PC-3 (cell line): ENCODE measurements around the gene PDGFD. TPM values are rescaled to one million over a fixed set of nuclear protein-coding genes. Genes with fewer than 3 reads are reported as not detected.

Experiments
- ATAC-seq: fragments of 200-7000 bp; cut with Tn5 transposase; 2 replicates; pipeline ENCODE4 v1.9.1; 2020; ENCODE audit warnings: mild to moderate bottlenecking, moderate library complexity
- BruUV-seq: library from RNA; stranded (reverse); fragments of 400-500 nt; replicated peaks from 2 replicates; lab custom pipeline; 2021; lab: Mats Ljungman, UMichigan
- CTCF ChIA-PET: fragments of 300-600 bp; sonication (Branson Sonifier 250); formaldehyde crosslinking; loops from one replicate; lab custom pipeline; 2022; ENCODE audit warnings: antibody characterized with exemption; lab: Charles Lee
- POLR2A ChIA-PET: fragments of 300-600 bp; sonication (Branson Sonifier 250); formaldehyde crosslinking; loops from one replicate; lab custom pipeline; 2022; ENCODE audit warnings: antibody characterized with exemption; ENCODE audit not compliant: unreplicated experiment; lab: Charles Lee
- DNase-seq: peaks from one replicate; pipeline ENCODE4 v3.0.0-alpha.2; 2015
- H2AFZ ChIP-seq: fragments of 300-600 bp; sonication (generic); 2 replicates; pipeline ENCODE4 v1.6.0; 2016; ENCODE audit warnings: antibody characterized with exemption, low read length
- H3F3A ChIP-seq: fragments of 300-600 bp; sonication (generic); one replicate; pipeline ENCODE4 v1.6.0; 2017; ENCODE audit warnings: antibody characterized with exemption, low read length, control low read depth, mild to moderate bottlenecking; ENCODE audit not compliant: unreplicated experiment
- H3K27ac ChIP-seq: fragments of 300-600 bp; sonication (generic); 2 replicates; pipeline ENCODE4 v1.5.1; 2016; ENCODE audit warnings: mild to moderate bottlenecking, low read length
- H3K27me3 ChIP-seq: fragments of 300-600 bp; sonication (generic); 2 replicates; pipeline ENCODE4 v1.6.1; 2016; ENCODE audit warnings: low read length, mixed read lengths
- H3K36me3 ChIP-seq: fragments of 300-600 bp; sonication (generic); 2 replicates; pipeline ENCODE4 v1.6.1; 2016; ENCODE audit warnings: low read depth, mixed run types, low read length, mixed read lengths
- H3K4me1 ChIP-seq: fragments of 300-600 bp; sonication (generic); 2 replicates; pipeline ENCODE4 v1.5.1; 2016; ENCODE audit warnings: low read length; ENCODE audit not compliant: insufficient read depth
- H3K4me2 ChIP-seq: fragments of 300-600 bp; sonication (generic); 2 replicates; pipeline ENCODE4 v1.6.0; 2016; ENCODE audit warnings: low read length
- H3K4me3 ChIP-seq: fragments of 300-600 bp; sonication (generic); 2 replicates; pipeline ENCODE4 v1.5.1; 2016; ENCODE audit warnings: mild to moderate bottlenecking, low read length, mixed read lengths
- H3K79me2 ChIP-seq: fragments of 300-600 bp; sonication (generic); 2 replicates; pipeline ENCODE4 v1.6.1; 2017; ENCODE audit warnings: low read length, mixed read lengths
- H3K9ac ChIP-seq: fragments of 300-600 bp; sonication (generic); 2 replicates; pipeline ENCODE4 v1.6.0; 2016; ENCODE audit warnings: mild to moderate bottlenecking, low read length
- H3K9me2 ChIP-seq: fragments of 300-600 bp; sonication (generic); replicated peaks from 2 replicates; pipeline ENCODE4 v1.6.1; 2016; ENCODE audit warnings: mixed run types, low read length, mixed read lengths
- H3K9me3 ChIP-seq: fragments of 300-600 bp; sonication (generic); 2 replicates; pipeline ENCODE4 v1.6.1; 2016; ENCODE audit warnings: low read length, mixed read lengths
- H4K20me1 ChIP-seq: fragments of 300-600 bp; sonication (generic); 2 replicates; pipeline ENCODE4 v1.6.1; 2016; ENCODE audit warnings: low read length, mixed read lengths
- EZH2 ChIP-seq: fragments of 300-600 bp; sonication (generic); IDR thresholded peaks from one replicate; pipeline ENCODE4 v1.6.1; 2017; ENCODE audit warnings: antibody characterized with exemption, mild to moderate bottlenecking, low read length; ENCODE audit not compliant: unreplicated experiment
- EZH2phosphoT487 ChIP-seq: fragments of 300-600 bp; sonication (generic); IDR thresholded peaks from 2 replicates; pipeline ENCODE4 v1.6.1; 2018; ENCODE audit warnings: mild to moderate bottlenecking, antibody characterized with exemption, low read length, borderline replicate concordance
- intact Hi-C: fragments of 100-400 bp; cut with micrococcal nuclease; formaldehyde crosslinking; loops from 2 replicates; pipeline ENCODE4 v1.9.0; 2023
- total RNA-seq: library from RNA; depleted of rRNA; stranded (reverse); fragments of >200 nt; gene quantifications from 2 replicates; pipeline ENCODE4 v1.2.3, GENCODE V29; 2014
- TF ChIP-seq, protein P1 (sequence below): fragments of 300-600 bp; sonication (generic); conservative IDR thresholded peaks from 2 replicates; pipeline ENCODE4 v1.5.1; 2017; ENCODE audit warnings: antibody characterized with exemption, low read depth, mild to moderate bottlenecking, low read length

PDGFD gene
- total RNA-seq, 1 experiment from 2014 or later: 5.0 TPM

DNA sequence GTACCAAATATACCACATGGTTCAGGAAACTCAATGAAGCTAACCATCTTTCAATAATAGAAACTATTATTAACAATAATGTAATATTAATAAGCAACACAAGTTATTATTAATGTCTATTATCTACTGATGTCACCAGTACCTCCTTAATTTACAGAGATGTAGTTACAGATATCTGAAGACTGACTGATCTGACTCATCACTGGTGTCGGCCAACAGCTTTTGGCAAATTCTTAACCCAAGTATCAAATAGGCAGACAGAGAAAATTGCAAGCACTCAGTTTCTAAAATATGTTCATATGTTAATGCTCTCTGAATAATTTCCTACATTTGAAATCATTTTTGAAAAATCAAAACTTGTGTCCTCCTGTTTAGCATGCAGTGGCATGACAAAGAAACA is 227.9 kb downstream of the PDGFD start:
- H3K4me3 ChIP-seq: no peak overlapping the region
- no peak overlapping the region for H3K9ac ChIP-seq
- ChIA-PET POLR2A (no interaction called here), CTCF (no interaction called here)
- no peaks in the 10 kb centered on the region for H3K36me3 ChIP-seq
- H3K79me2 ChIP-seq: no peaks in the 10 kb centered on the region
- H3K9me3 ChIP-seq: no peaks in the 10 kb centered on the region
- no peak overlapping the region for H2AFZ ChIP-seq
- TF ChIP-seq, protein P1, sequence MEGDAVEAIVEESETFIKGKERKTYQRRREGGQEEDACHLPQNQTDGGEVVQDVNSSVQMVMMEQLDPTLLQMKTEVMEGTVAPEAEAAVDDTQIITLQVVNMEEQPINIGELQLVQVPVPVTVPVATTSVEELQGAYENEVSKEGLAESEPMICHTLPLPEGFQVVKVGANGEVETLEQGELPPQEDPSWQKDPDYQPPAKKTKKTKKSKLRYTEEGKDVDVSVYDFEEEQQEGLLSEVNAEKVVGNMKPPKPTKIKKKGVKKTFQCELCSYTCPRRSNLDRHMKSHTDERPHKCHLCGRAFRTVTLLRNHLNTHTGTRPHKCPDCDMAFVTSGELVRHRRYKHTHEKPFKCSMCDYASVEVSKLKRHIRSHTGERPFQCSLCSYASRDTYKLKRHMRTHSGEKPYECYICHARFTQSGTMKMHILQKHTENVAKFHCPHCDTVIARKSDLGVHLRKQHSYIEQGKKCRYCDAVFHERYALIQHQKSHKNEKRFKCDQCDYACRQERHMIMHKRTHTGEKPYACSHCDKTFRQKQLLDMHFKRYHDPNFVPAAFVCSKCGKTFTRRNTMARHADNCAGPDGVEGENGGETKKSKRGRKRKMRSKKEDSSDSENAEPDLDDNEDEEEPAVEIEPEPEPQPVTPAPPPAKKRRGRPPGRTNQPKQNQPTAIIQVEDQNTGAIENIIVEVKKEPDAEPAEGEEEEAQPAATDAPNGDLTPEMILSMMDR: no peak
- no peak for TF ChIP-seq EZH2
- TF ChIP-seq EZH2phosphoT487: no peak
- intact Hi-C loops: no loop called here
- H4K20me1 ChIP-seq: no peaks in the 10 kb centered on the region
- DNase-seq (peak; percentile 24), ATAC-seq (no peak)
- no peak overlapping the region for H3K27ac ChIP-seq
- H3F3A ChIP-seq: no peaks in the 10 kb centered on the region
- no peaks in the 10 kb centered on the region for H3K9me2 ChIP-seq
- no peak overlapping the region for H3K4me2 ChIP-seq
- no TSS peak for BruUV-seq
- H3K4me1 ChIP-seq: peaks cover 13% of the 10 kb centered on the region
- H3K27me3 ChIP-seq: no peaks in the 10 kb centered on the region

DNA sequence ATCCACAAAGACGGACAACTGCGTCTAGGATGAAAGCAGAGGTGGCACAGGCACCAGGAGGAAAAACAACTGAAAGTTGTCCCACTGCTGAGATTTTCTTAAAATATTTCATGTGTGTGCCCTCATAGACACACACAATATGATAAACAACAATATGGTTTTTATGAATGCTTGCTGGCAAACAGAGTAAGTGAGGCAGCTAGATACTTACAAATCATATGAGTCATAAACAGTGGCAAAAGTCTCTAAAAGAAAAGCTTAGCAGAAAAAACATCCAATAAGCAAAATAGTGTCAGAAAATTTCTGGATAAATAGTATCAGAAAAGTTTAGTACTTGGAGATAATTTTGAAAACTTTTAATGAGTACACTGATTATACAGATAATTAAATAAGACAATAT is 228.7 kb downstream of the PDGFD start:
- Histone ChIP-seq H3K4me3 (no peak overlapping the region), H3K4me1 (peaks cover 6% of the 10 kb centered on the region), H3K27me3 (no peaks in the 10 kb centered on the region), H3K36me3 (no peaks in the 10 kb centered on the region), H3K9me3 (no peaks in the 10 kb centered on the region), H3K9ac (no peak overlapping the region), H3K27ac (no peak overlapping the region), H2AFZ (no peak overlapping the region), H3K9me2 (no peaks in the 10 kb centered on the region), H4K20me1 (no peaks in the 10 kb centered on the region), H3K4me2 (no peak overlapping the region), H3F3A (no peaks in the 10 kb centered on the region), H3K79me2 (no peaks in the 10 kb centered on the region)
- CTCF ChIA-PET: no interaction called here
- POLR2A ChIA-PET: no interaction called here
- no peak for DNase-seq
- intact Hi-C loops: no loop called here
- TF ChIP-seq EZH2phosphoT487 (no peak), EZH2 (no peak)
- TF ChIP-seq, protein P1: no peak
- ATAC-seq: peak; percentile 24; the same call in 1 of the 2 replicates
- no TSS peak for BruUV-seq

DNA sequence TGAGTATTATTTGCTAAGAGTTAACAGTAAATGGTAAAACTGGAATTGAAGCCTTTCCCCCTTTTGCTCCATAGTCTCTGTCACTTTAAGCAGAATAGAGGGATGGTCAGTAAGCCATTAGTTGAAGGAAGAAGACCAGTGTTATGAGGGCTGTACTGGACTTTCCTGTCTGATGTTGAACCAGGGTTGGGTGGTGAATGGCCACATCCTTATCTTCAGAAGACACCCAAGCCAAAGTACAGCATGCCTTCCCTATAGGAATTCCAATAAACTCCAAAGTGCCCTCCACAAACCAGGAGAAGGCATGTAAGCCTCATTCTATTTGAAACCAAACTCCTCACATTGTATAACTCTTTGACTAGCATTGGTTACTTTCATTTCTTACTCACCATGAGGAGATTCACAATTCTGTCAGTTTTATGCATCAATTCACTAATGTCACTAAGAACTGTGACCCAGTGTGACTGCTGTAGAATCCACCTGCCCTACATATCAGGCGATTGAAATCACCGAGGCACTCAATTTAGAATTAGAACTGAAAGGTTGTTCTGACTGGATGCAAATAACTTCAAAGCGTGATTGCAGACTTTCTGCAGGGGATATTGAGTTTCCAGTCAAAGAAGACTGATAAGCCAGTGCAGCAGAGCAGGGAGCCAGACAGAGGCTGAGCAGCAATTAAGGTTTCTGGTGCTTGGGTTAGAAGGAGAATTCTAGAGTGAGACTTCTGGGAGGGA is 234.6 kb downstream of the PDGFD start:
- Histone ChIP-seq H3K9ac (no peak overlapping the region), H3F3A (no peaks in the 10 kb centered on the region), H3K4me2 (no peak overlapping the region), H3K4me3 (no peak overlapping the region), H3K27ac (no peak overlapping the region), H4K20me1 (no peaks in the 10 kb centered on the region), H3K9me2 (no peaks in the 10 kb centered on the region), H3K27me3 (no peaks in the 10 kb centered on the region), H3K79me2 (no peaks in the 10 kb centered on the region), H3K36me3 (no peaks in the 10 kb centered on the region), H3K9me3 (no peaks in the 10 kb centered on the region), H3K4me1 (peaks cover under 1% of the 10 kb centered on the region), H2AFZ (no peak overlapping the region)
- DNase-seq (no peak), ATAC-seq (no peak)
- BruUV-seq: no TSS peak
- POLR2A ChIA-PET: no interaction called here
- TF ChIP-seq, protein P1: no peak
- TF ChIP-seq EZH2 (no peak), EZH2phosphoT487 (no peak)
- CTCF ChIA-PET: no interaction called here
- intact Hi-C loops: loop anchor here (10.0 kb wide), 2 partner anchors 665 to 1935 kb away; no protein-coding TSS in a partner anchor
